ENCODE data around the gene DAB1.

DAB1 gene

DNA sequence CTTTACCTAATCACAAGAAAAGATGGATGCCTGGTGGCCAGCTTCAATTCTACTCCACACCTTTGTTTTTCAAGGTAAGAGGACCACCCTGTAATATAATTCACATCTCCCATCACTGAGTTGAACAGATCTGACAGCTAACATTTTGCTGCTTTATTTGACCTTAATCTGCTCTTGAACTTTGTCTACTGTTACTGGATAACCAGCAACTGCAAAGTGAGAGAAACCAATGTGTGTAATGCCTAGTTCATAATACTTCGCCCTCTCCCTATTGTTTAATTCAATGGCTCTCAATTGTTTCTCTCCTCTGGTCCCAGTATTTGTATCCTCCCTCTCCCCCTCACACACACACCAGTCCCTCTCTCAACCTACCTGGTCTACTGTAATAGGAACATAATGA lies 214.4 kb downstream of the DAB1 start:
- Histone ChIP-seq H3K36me3 (ENCODE audit: control insufficient read depth, low read depth, low read length) (no peaks in the 10 kb centered on the region), H3K9me3 (ENCODE audit: control insufficient read depth, low read depth, low read length) (no peaks in the 10 kb centered on the region), H3K27me3 (ENCODE audit: control insufficient read depth, insufficient read depth, low read length) (peaks cover 27% of the 10 kb centered on the region), H3K9ac (ENCODE audit: low read length) (no peak overlapping the region), H3K4me3 (ENCODE audit: low read length) (no peak overlapping the region), H3K27ac (ENCODE audit: low read length) (no peak overlapping the region), H3K4me1 (ENCODE audit: control insufficient read depth, low read depth, low read length) (peaks cover 22% of the 10 kb centered on the region)

DNA sequence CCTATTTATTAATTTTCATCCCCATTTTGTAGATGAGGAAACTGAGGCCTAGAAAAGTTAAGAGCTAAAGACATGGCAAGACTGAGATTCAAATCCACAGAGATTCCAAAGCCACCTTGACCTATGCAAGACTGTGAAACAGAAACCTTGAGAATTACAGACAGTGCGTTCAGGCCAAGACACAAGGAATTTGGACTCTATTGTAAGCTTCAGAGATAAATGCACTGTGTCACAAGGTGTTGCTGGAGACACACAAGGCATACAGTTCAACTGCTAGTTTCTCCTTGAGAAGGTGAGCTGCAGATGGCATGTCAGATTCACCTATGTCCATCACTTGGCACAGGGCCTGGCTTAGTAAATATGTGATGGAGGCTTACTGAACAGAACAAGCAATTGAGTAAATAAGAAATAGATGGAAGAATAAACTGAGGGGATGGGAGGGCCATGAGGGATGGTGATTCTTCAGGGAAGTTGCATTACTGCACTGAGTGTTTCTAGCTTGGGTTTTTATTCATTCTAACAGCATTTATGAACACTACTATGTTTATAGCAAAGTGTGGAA lies 215.0 kb downstream of the DAB1 start:
- H3K9ac ChIP-seq (ENCODE audit: low read length) = no peak overlapping the region

DNA sequence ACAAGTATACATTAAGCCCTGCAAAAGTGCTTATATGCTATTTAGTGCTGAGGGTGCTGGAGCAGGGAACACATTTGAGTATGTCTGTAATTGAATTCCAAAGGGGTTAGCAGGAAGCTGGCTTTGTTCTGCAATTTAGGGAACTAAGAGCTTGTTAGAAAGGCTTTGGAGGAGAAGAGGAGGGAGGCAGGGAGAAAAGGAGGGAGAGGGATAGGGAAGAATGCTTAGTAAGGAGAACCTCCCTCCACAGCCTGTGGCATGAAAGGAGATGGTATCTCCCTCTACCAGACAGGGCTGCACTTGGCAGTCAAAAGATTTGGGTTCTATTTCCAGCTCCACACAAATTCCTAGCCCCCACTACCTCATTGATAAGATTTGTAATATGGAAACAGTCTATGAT lies 217.8 kb downstream of the DAB1 start:
- H3K36me3 ChIP-seq (ENCODE audit: control insufficient read depth, low read depth, low read length) = no peaks in the 10 kb centered on the region
- no peak overlapping the region for H3K9ac ChIP-seq (ENCODE audit: low read length)
- no peak overlapping the region for H3K4me3 ChIP-seq (ENCODE audit: low read length)
- no peaks in the 10 kb centered on the region for H3K9me3 ChIP-seq (ENCODE audit: control insufficient read depth, low read depth, low read length)
- peaks cover 60% of the 10 kb centered on the region for H3K27me3 ChIP-seq (ENCODE audit: control insufficient read depth, insufficient read depth, low read length)
- no peak overlapping the region for H3K27ac ChIP-seq (ENCODE audit: low read length)
- peaks cover 42% of the 10 kb centered on the region for H3K4me1 ChIP-seq (ENCODE audit: control insufficient read depth, low read depth, low read length)

More for the DNA sequence above, 215.0 kb downstream of the DAB1 start:
- H3K9me3 ChIP-seq (ENCODE audit: control insufficient read depth, low read depth, low read length) = no peaks in the 10 kb centered on the region
- H3K4me3 ChIP-seq (ENCODE audit: low read length) = no peak overlapping the region
- H3K27ac ChIP-seq (ENCODE audit: low read length) = no peak overlapping the region
- H3K4me1 ChIP-seq (ENCODE audit: control insufficient read depth, low read depth, low read length) = peaks cover 25% of the 10 kb centered on the region
- no peaks in the 10 kb centered on the region for H3K36me3 ChIP-seq (ENCODE audit: control insufficient read depth, low read depth, low read length)
- H3K27me3 ChIP-seq (ENCODE audit: control insufficient read depth, insufficient read depth, low read length) = peaks cover 34% of the 10 kb centered on the region

DNA sequence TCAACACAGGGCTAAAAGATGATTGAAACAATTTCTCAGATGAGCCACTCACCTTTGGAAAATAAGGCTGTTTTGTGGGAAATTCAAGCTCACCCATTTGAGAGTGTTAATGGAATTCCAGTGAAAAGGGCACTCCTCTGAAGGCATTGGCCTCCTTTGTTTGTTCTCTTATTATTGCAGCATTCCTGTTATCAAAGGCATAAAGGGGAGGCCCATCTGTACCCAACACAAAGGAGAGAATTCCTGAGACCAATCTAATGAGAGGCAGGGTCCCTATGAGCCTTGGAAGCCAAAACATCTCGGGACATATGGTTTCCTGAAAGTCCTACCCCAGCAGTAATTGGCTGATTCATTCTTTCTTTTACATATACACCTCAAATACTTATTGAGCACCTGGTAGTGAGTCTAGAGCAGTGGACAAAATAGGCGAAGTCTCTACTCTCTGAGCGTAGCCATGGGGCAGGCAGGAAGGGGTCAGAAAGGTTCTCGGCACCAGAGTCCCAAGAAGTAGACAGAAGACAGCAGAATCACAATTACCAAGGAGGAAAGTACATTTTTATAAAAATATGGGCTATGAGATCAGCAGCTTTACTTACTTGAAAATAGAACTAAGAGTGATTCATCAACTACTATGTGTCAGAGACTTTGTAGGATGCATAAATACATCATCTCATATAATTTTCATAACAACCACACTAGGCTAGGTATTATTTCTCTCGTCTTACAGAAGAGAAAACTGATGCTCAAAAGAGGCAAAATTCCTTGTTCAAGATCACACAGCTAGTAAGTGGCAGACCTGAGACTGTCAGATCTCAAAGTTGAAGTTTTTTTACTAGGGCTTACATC lies 218.7 kb downstream of the DAB1 start:
- H3K9ac ChIP-seq (ENCODE audit: low read length) = no peak overlapping the region
- no peak overlapping the region for H3K27ac ChIP-seq (ENCODE audit: low read length)
- H3K4me1 ChIP-seq (ENCODE audit: control insufficient read depth, low read depth, low read length) = peaks cover 42% of the 10 kb centered on the region
- H3K9me3 ChIP-seq (ENCODE audit: control insufficient read depth, low read depth, low read length) = no peaks in the 10 kb centered on the region
- H3K4me3 ChIP-seq (ENCODE audit: low read length) = peak overlapping the region; percentile 15
- peaks cover 68% of the 10 kb centered on the region for H3K27me3 ChIP-seq (ENCODE audit: control insufficient read depth, insufficient read depth, low read length)
- no peaks in the 10 kb centered on the region for H3K36me3 ChIP-seq (ENCODE audit: control insufficient read depth, low read depth, low read length)

DNA sequence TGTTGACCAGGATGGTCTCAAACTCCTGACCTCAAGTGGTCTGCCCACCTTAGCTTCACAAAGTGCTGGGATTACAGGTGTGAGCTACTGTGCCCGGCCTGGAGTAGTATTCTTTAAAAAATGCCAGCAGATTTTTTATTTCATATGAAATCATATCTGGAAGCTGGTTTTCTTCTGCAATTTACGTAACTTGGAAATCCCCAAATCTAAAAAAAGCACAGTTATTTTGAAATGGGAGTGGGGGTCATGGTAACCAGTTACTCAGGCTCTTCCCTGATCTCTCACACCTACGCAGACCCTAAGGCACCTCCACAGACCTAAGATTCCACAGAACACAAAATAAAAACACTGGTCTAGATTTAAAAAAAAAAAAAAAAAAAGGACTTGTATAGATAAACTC lies 219.8 kb downstream of the DAB1 start:
- Histone ChIP-seq H3K27ac (ENCODE audit: low read length) (no peak overlapping the region), H3K9ac (ENCODE audit: low read length) (no peak overlapping the region), H3K27me3 (ENCODE audit: control insufficient read depth, insufficient read depth, low read length) (peaks cover 78% of the 10 kb centered on the region), H3K4me1 (ENCODE audit: control insufficient read depth, low read depth, low read length) (peaks cover 42% of the 10 kb centered on the region), H3K4me3 (ENCODE audit: low read length) (no peak overlapping the region), H3K9me3 (ENCODE audit: control insufficient read depth, low read depth, low read length) (no peaks in the 10 kb centered on the region), H3K36me3 (ENCODE audit: control insufficient read depth, low read depth, low read length) (no peaks in the 10 kb centered on the region)

DNA sequence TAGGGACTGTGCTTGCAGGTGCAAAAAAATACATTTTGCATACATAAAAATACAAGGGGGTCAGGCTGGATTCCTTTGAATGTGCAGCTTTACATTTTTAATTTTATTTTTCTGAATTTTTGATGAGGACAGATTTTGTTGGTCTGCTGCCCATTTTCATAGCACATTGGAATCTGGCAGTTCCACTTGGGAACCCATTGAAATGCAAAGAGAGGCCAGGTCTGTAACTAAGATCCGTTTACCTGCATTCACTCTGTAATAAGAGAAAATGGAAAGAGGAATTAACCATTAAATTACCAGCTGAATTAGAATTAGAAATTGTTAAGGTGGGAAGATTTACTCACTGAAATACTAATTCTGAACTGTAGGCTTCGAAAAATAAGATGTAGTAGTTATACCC lies 221.6 kb downstream of the DAB1 start:
- Histone ChIP-seq H3K36me3 (ENCODE audit: control insufficient read depth, low read depth, low read length) (no peaks in the 10 kb centered on the region), H3K9ac (ENCODE audit: low read length) (no peak overlapping the region), H3K4me3 (ENCODE audit: low read length) (no peak overlapping the region), H3K27me3 (ENCODE audit: control insufficient read depth, insufficient read depth, low read length) (peaks cover 78% of the 10 kb centered on the region), H3K9me3 (ENCODE audit: control insufficient read depth, low read depth, low read length) (no peaks in the 10 kb centered on the region), H3K27ac (ENCODE audit: low read length) (no peak overlapping the region), H3K4me1 (ENCODE audit: control insufficient read depth, low read depth, low read length) (peaks cover 52% of the 10 kb centered on the region)

DNA sequence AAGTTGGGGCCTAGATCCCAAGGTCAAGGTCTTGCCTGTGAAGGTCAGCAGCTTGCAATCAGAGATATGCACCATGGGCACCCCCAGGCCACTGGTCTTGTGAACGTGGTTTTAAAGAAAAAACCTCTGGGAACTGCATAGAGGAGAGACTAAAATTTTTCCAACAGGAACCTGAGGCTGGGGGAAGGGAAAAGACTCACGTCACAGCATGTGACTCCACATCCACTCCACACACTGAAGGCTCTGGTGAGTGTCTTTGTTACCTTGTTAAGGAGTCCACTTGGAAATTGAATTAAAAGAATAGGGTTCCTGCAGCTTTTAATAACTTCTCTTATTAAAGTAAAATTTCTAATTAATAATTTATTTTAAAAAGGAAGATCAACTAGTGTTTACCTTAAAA lies 224.9 kb downstream of the DAB1 start:
- Histone ChIP-seq H3K27ac (ENCODE audit: low read length) (no peak overlapping the region), H3K4me3 (ENCODE audit: low read length) (no peak overlapping the region), H3K4me1 (ENCODE audit: control insufficient read depth, low read depth, low read length) (peaks cover 35% of the 10 kb centered on the region), H3K9me3 (ENCODE audit: control insufficient read depth, low read depth, low read length) (no peaks in the 10 kb centered on the region), H3K9ac (ENCODE audit: low read length) (no peak overlapping the region), H3K36me3 (ENCODE audit: control insufficient read depth, low read depth, low read length) (no peaks in the 10 kb centered on the region), H3K27me3 (ENCODE audit: control insufficient read depth, insufficient read depth, low read length) (peaks cover 46% of the 10 kb centered on the region)

DNA sequence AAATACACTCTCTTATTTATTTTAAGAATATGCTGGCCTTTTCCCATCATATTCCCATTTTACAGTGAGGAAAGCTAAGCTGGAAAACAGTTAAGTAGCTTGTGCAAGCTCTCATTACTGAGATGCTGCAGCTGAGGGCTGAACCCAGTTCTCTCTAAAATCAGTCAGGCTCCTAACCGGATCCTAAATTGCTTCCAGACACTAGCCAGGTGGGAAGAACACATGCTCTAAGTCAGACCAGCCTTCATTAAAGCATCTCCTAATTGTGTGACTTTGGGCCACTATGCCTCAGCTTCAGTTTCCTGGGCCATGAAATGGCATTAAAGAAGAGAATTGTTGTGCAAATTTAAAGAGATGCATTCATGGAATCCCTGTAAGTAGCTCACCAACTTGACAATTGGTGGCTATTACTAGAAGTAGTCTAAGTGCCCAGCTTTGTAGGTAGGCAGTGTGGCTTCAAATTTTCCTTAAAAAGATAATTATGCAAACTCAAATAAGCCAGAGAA lies 228.4 kb downstream of the DAB1 start:
- peaks cover 18% of the 10 kb centered on the region for H3K4me1 ChIP-seq (ENCODE audit: control insufficient read depth, low read depth, low read length)
- H3K4me3 ChIP-seq (ENCODE audit: low read length) = no peak overlapping the region
- H3K36me3 ChIP-seq (ENCODE audit: control insufficient read depth, low read depth, low read length) = no peaks in the 10 kb centered on the region
- peaks cover 13% of the 10 kb centered on the region for H3K27me3 ChIP-seq (ENCODE audit: control insufficient read depth, insufficient read depth, low read length)
- no peak overlapping the region for H3K27ac ChIP-seq (ENCODE audit: low read length)
- no peaks in the 10 kb centered on the region for H3K9me3 ChIP-seq (ENCODE audit: control insufficient read depth, low read depth, low read length)
- H3K9ac ChIP-seq (ENCODE audit: low read length) = no peak overlapping the region

DNA sequence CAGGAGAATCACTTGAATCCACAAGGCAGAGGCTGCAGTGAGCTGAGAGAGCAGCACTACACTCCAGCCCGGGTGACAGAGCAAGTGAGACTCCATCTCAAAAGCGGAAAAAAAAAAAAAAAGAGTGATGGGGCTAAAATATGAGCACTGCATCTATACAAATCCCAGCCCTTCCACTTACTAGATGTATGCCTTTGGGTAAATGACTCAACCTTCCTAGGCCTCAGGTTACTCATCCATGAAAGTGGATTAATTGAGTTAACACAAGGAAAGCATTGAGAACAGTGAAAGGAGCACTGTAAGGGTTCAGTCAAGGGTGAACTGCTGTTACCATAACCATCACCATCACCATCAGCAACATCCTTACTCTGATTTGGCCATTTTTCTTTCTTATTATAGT lies 231.6 kb downstream of the DAB1 start:
- Histone ChIP-seq H3K27me3 (ENCODE audit: control insufficient read depth, insufficient read depth, low read length) (no peaks in the 10 kb centered on the region), H3K9ac (ENCODE audit: low read length) (no peak overlapping the region), H3K36me3 (ENCODE audit: control insufficient read depth, low read depth, low read length) (no peaks in the 10 kb centered on the region), H3K4me1 (ENCODE audit: control insufficient read depth, low read depth, low read length) (peaks cover 9% of the 10 kb centered on the region), H3K27ac (ENCODE audit: low read length) (no peak overlapping the region), H3K9me3 (ENCODE audit: control insufficient read depth, low read depth, low read length) (no peaks in the 10 kb centered on the region), H3K4me3 (ENCODE audit: low read length) (no peak overlapping the region)

DNA sequence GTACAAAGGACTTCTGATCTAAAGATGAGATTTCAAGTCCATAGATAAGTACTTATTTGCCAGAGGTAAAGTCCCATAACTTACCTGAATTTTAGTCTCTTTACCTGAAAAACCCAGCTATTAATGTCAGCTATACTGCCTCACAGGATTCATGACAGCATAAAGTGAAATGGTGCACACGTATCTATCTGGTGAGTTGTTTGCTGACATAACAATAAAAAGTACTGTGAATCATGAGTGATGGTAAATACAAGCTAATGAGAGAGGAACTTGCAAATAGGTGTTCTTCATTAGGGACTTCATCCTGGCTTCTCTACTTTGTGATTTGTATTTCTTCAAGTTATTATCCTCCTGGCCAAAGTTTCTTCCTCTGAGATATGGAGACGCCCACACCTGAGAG lies 233.0 kb downstream of the DAB1 start:
- Histone ChIP-seq H3K36me3 (ENCODE audit: control insufficient read depth, low read depth, low read length) (no peaks in the 10 kb centered on the region), H3K4me1 (ENCODE audit: control insufficient read depth, low read depth, low read length) (peaks cover 9% of the 10 kb centered on the region), H3K27ac (ENCODE audit: low read length) (no peak overlapping the region), H3K9me3 (ENCODE audit: control insufficient read depth, low read depth, low read length) (no peaks in the 10 kb centered on the region), H3K27me3 (ENCODE audit: control insufficient read depth, insufficient read depth, low read length) (no peaks in the 10 kb centered on the region), H3K9ac (ENCODE audit: low read length) (no peak overlapping the region), H3K4me3 (ENCODE audit: low read length) (no peak overlapping the region)

DNA sequence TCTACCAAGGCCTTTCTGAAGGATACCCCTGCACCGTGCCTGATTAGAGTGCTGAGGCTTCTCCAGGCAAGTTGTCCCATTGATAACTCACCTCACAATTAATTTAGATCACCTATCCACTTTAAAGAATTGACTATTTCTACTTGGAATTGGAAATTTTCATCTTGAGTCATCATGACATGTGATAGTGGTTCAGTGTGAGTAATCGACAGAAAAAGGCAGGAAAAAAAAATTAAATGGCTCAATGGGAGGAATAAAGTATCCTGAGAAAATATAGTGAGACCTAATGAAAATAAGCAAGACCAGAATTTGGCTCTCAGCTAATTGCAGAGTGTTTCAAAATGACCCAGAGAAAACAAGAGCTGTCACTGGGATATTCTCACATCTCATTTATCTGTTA lies 235.7 kb downstream of the DAB1 start:
- Histone ChIP-seq H3K27ac (ENCODE audit: low read length) (no peak overlapping the region), H3K36me3 (ENCODE audit: control insufficient read depth, low read depth, low read length) (no peaks in the 10 kb centered on the region)

DNA sequence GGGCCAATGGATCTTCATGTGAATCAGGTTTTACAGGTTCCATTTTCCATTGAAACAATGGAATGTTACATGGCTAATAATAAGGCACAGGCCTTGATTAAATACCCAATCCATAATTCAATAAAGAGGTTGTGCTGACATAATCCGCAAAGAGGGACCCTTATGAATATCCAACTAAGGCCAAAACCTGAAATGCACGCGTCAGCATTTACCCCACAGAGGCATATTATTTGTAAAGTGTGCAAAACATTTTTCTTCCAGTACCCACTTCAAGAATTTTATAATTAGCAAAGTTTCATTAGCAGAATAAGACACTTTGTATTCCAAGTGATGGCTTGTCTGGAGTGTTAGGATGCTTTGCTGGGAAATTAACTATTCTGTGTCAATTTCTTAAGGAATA lies 237.4 kb downstream of the DAB1 start:
- H3K4me3 ChIP-seq (ENCODE audit: low read length) = no peak overlapping the region
- no peaks in the 10 kb centered on the region for H3K4me1 ChIP-seq (ENCODE audit: control insufficient read depth, low read depth, low read length)
- H3K27ac ChIP-seq (ENCODE audit: low read length) = no peak overlapping the region
- H3K9me3 ChIP-seq (ENCODE audit: control insufficient read depth, low read depth, low read length) = no peaks in the 10 kb centered on the region
- no peak overlapping the region for H3K9ac ChIP-seq (ENCODE audit: low read length)
- H3K36me3 ChIP-seq (ENCODE audit: control insufficient read depth, low read depth, low read length) = no peaks in the 10 kb centered on the region
- H3K27me3 ChIP-seq (ENCODE audit: control insufficient read depth, insufficient read depth, low read length) = no peaks in the 10 kb centered on the region

More for the DNA sequence above, 235.7 kb downstream of the DAB1 start:
- Histone ChIP-seq H3K27me3 (ENCODE audit: control insufficient read depth, insufficient read depth, low read length) (no peaks in the 10 kb centered on the region), H3K9ac (ENCODE audit: low read length) (no peak overlapping the region), H3K4me3 (ENCODE audit: low read length) (no peak overlapping the region), H3K9me3 (ENCODE audit: control insufficient read depth, low read depth, low read length) (no peaks in the 10 kb centered on the region), H3K4me1 (ENCODE audit: control insufficient read depth, low read depth, low read length) (no peaks in the 10 kb centered on the region)
